HCT116 (cell line): Measurements from ENCODE around the gene NEK9. TPM values are rescaled to one million over a fixed set of nuclear protein-coding genes. Genes with fewer than 3 reads are reported as not detected.

Experiments
- ATAC-seq: fragments of 200-7000 bp; cut with Tn5 transposase; 2 replicates; pipeline ENCODE4 v1.9.1; 2020; ENCODE audit warnings: mild to moderate bottlenecking, moderate library complexity
- BruUV-seq: library from RNA; stranded (reverse); fragments of 400-500 nt; replicated peaks from 2 replicates; lab custom pipeline; 2021; lab: Mats Ljungman, UMichigan
- CTCF ChIA-PET: fragments of 300-600 bp; sonication (Branson Sonifier 250); formaldehyde crosslinking; loops from one replicate; lab custom pipeline; 2021; ENCODE audit warnings: antibody characterized with exemption; lab: Charles Lee
- POLR2A ChIA-PET: fragments of 300-600, 350-600 bp; sonication (Branson Sonifier 250); formaldehyde crosslinking; loops from one replicate; lab custom pipeline; 2021; ENCODE audit warnings: antibody characterized with exemption; lab: Charles Lee
- RAD21 ChIA-PET, 2 experiments: fragments of 300-600 bp; sonication (Branson Sonifier 250); formaldehyde crosslinking; loops; one replicate each; lab custom pipeline; 2023; ENCODE audit warnings: low total read pairs in 2 of 2; ENCODE audit not compliant: uncharacterized antibody in 2 of 2, unreplicated experiment in 2 of 2, low non-redundant PET in 1 of 2; lab: Charles Lee
- DNase-seq: peaks from one replicate; pipeline ENCODE4 v3.0.0-alpha.2; 2010; ENCODE audit warnings: low read depth, low spot score
- H2AFZ ChIP-seq: fragments of 200-600 bp; shearing (Covaris generic), sonication (generic); 2 replicates; pipeline ENCODE4 v1.6.1; 2017; ENCODE audit warnings: low read depth, mixed run types, mixed read lengths, antibody characterized with exemption, low read length; ENCODE audit not compliant: poor library complexity, severe bottlenecking
- H3K27ac ChIP-seq: 2 replicates; pipeline ENCODE4 v1.5.1; 2012; ENCODE audit warnings: low read depth, low read length
- H3K27me3 ChIP-seq: fragments of 200-600 bp; sonication (generic); 2 replicates; pipeline ENCODE4 v1.6.1; 2016; ENCODE audit warnings: mixed run types, low read length, mixed read lengths; ENCODE audit not compliant: insufficient read depth
- H3K36me3 ChIP-seq, 2 experiments: fragments of 200-500 bp in 1 of 2; fragments of 200-600 bp in 1 of 2; sonication (Bioruptor generic) in 1 of 2; sonication (generic) in 1 of 2; 2 replicates each; pipeline versions ENCODE4 v1.5.1 to v1.6.1; 2014 to 2016; ENCODE audit warnings: low read length in 2 of 2, inconsistent platforms in 1 of 2, mixed read lengths in 1 of 2, mixed run types in 1 of 2; ENCODE audit not compliant: insufficient read depth in 2 of 2, control insufficient read depth in 1 of 2
- H3K4me1 ChIP-seq, 2 experiments: fragments of 200-600 bp in 1 of 2; sonication (generic) in 1 of 2; 2 replicates each; pipeline versions ENCODE4 v1.5.1 to v1.6.1; 2012 to 2017; ENCODE audit warnings: low read length in 2 of 2, inconsistent platforms in 1 of 2, mild to moderate bottlenecking in 1 of 2, mixed read lengths in 1 of 2, mixed run types in 1 of 2, moderate library complexity in 1 of 2; ENCODE audit not compliant: insufficient read depth in 2 of 2, control insufficient read depth in 1 of 2
- H3K4me2 ChIP-seq: fragments of 200-600 bp; sonication (generic); 2 replicates; pipeline ENCODE4 v1.6.1; 2017; ENCODE audit warnings: mixed run types, low read length, mixed read lengths
- H3K4me3 ChIP-seq, 2 experiments: fragments of 200-600 bp in 1 of 2; sonication (generic) in 1 of 2; replicated peaks in 1 of 2; 2 replicates each; pipeline ENCODE4 v1.5.1; 2011 to 2016; ENCODE audit warnings: low read length in 2 of 2, control low read depth in 1 of 2, low read depth in 1 of 2, mild to moderate bottlenecking in 1 of 2, mixed read lengths in 1 of 2, mixed run types in 1 of 2
- H3K79me2 ChIP-seq: fragments of 200-600 bp; sonication (generic); 2 replicates; pipeline ENCODE4 v1.6.1; 2017; ENCODE audit warnings: mild to moderate bottlenecking, mixed run types, low read length, moderate library complexity, mixed read lengths; ENCODE audit not compliant: insufficient read depth
- H3K9ac ChIP-seq: fragments of 200-600 bp; sonication (generic); 2 replicates; pipeline ENCODE4 v1.6.1; 2016; ENCODE audit warnings: low read length, mixed read lengths
- H3K9me2 ChIP-seq: fragments of 200-600 bp; sonication (generic), shearing (Covaris generic); 2 replicates; pipeline ENCODE4 v1.6.1; 2017; ENCODE audit warnings: mixed run types, mild to moderate bottlenecking, moderate library complexity; ENCODE audit not compliant: insufficient read depth
- H3K9me3 ChIP-seq, 2 experiments: fragments of 200-500 bp in 1 of 2; fragments of 200-600 bp in 1 of 2; sonication (Bioruptor generic) in 1 of 2; sonication (generic) in 1 of 2; 2 replicates each; pipeline ENCODE4 v1.6.1; 2014 to 2017; ENCODE audit warnings: low read length in 2 of 2, mixed read lengths in 2 of 2, inconsistent platforms in 1 of 2, low read depth in 1 of 2, mild to moderate bottlenecking in 1 of 2, mixed run types in 1 of 2, moderate library complexity in 1 of 2; ENCODE audit not compliant: control insufficient read depth in 1 of 2, insufficient read depth in 1 of 2
- H4K20me1 ChIP-seq: fragments of 200-600 bp; sonication (generic), shearing (Covaris generic); 2 replicates; pipeline ENCODE4 v1.6.1; 2017; ENCODE audit warnings: mixed run types, mild to moderate bottlenecking, moderate library complexity; ENCODE audit not compliant: insufficient read depth
- CEBPB ChIP-seq: IDR thresholded peaks from 2 replicates; pipeline ENCODE4 v1.6.1; 2012; ENCODE audit warnings: low read depth
- EGR1 ChIP-seq: IDR thresholded peaks from 2 replicates; pipeline ENCODE4 v1.6.1; 2012; ENCODE audit warnings: low read depth
- ELF1 ChIP-seq: IDR thresholded peaks from 2 replicates; pipeline ENCODE4 v1.6.1; 2012; ENCODE audit warnings: low read depth, borderline replicate concordance
- FOSL1 ChIP-seq: IDR thresholded peaks from 2 replicates; pipeline ENCODE4 v1.6.1; 2012; ENCODE audit warnings: low read depth
- JUND ChIP-seq: IDR thresholded peaks from 2 replicates; pipeline ENCODE4 v1.6.1; 2012
- POLR2AphosphoS5 ChIP-seq: IDR thresholded peaks from 2 replicates; pipeline ENCODE4 v1.6.1; 2011; ENCODE audit warnings: mild to moderate bottlenecking, low read depth, low read length, moderate library complexity
- RAD21 ChIP-seq: IDR thresholded peaks from 2 replicates; pipeline ENCODE4 v1.6.1; 2012; ENCODE audit warnings: low read depth, mild to moderate bottlenecking
- REST ChIP-seq: IDR thresholded peaks from 2 replicates; pipeline ENCODE4 v1.6.1; 2012; ENCODE audit warnings: low read depth
- YY1 ChIP-seq: IDR thresholded peaks from 2 replicates; pipeline ENCODE4 v1.6.1; 2011; ENCODE audit warnings: low read length, low read depth, moderate library complexity, mild to moderate bottlenecking; ENCODE audit not compliant: insufficient replicate concordance; ENCODE audit errors: extremely low read depth
- ZFX ChIP-seq: fragments of 450-650 bp; IDR thresholded peaks from 2 replicates; pipeline ENCODE4 v1.6.1; 2017
- intact Hi-C: fragments of 100-400 bp; cut with micrococcal nuclease; formaldehyde crosslinking; loops from 2 replicates; pipeline ENCODE4 v1.10.0; 2022
- total RNA-seq: library from RNA; stranded (reverse); gene quantifications from one replicate; pipeline ENCODE4 v1.2.1, GENCODE V29; 2021; ENCODE audit not compliant: unreplicated experiment

The NEK9 gene
- total RNA-seq, 1 experiment from 2014 or later, result 64.4 TPM

- ATAC-seq, result no peak
- H3K4me1 ChIP-seq, result no peaks in the 10 kb centered on the region
- POLR2A ChIA-PET, result no interaction called here
- H3K9ac ChIP-seq, result no peak overlapping the region
- no peak overlapping the region for H2AFZ ChIP-seq
- TF ChIP-seq ZFX, result no peak
- no peak for TF ChIP-seq REST
- TF ChIP-seq RAD21, result no peak
- no peak for TF ChIP-seq CEBPB
- no peak for TF ChIP-seq JUND
- no peak for TF ChIP-seq POLR2AphosphoS5
- no peak for TF ChIP-seq FOSL1
- TF ChIP-seq EGR1, result no peak
- TF ChIP-seq YY1, result no peak
- no peak for TF ChIP-seq ELF1
- CTCF ChIA-PET, result no interaction called here
- H3K4me3 ChIP-seq, result no peak overlapping the region
- no peak for DNase-seq
- H3K9me3 ChIP-seq, result no peaks in the 10 kb centered on the region
- no peaks in the 10 kb centered on the region for H3K9me2 ChIP-seq
- H4K20me1 ChIP-seq, result no peaks in the 10 kb centered on the region
- no peaks in the 10 kb centered on the region for H3K79me2 ChIP-seq
- intact Hi-C loops, result no loop called here
- no peak overlapping the region for H3K4me2 ChIP-seq
- no peak overlapping the region for H3K27ac ChIP-seq
- RAD21 ChIA-PET, result no interaction called here
- H3K27me3 ChIP-seq, result no peaks in the 10 kb centered on the region
- BruUV-seq, result no TSS peak
- H3K36me3 ChIP-seq, result peaks cover 25 to 41% of the 10 kb centered on the region in 2 experiments; a peak in 3 of 4 replicates
Observed at GRCh38 chr14:75101491-75101890, 25.4 kb downstream of the NEK9 start.
